ENCODE measurements around the gene DNM3. TPM values are rescaled to one million over a fixed set of nuclear protein-coding genes. Genes with fewer than 3 reads are reported as not detected.

DNM3 gene
- total RNA-seq, 1 donor from 2014 or later = 15.4 TPM

GRCh38 chr1:171961861-171962260, 120.6 kb downstream of the DNM3 start:
- ATAC-seq (no peak), DNase-seq (no peak)
- H3K27me3 ChIP-seq = no peaks in the 10 kb centered on the region
- no peak overlapping the region for H3K4me3 ChIP-seq
- intact Hi-C loops (cut with DNase I) = no loop called here
- TF ChIP-seq CTCF (IDR thresholded peaks at IDR 0.05) = no peak
- no peaks in the 10 kb centered on the region for H3K9me3 ChIP-seq
- H3K4me1 ChIP-seq = no peaks in the 10 kb centered on the region
- no peaks in the 10 kb centered on the region for H3K36me3 ChIP-seq
- no peak overlapping the region for H3K27ac ChIP-seq

DNA sequence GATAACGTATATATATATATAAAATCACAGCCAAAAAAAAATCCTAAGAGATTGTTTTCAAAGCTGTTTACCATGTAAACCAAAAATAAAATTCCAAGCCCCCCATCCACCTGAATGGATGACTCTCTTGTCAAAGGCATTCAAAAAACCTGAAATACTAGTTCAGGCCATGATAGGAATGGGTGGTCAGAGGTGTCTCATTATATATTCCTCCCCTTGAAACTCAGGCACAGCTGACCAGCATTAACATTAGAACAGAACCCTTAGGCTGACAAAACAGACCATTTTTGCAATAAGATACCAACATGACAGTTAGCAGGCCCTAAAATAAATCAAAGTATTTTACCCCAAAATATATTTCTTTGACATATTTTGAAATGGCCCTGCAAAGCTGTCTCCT, 122.5 kb downstream of the DNM3 start:
- Histone ChIP-seq H3K27ac (no peak overlapping the region), H3K27me3 (no peaks in the 10 kb centered on the region), H3K9me3 (no peaks in the 10 kb centered on the region), H3K4me3 (no peak overlapping the region), H3K36me3 (no peaks in the 10 kb centered on the region), H3K4me1 (no peaks in the 10 kb centered on the region)
- intact Hi-C loops (cut with DNase I) = no loop called here
- ATAC-seq (no peak), DNase-seq (no peak)
- TF ChIP-seq CTCF (IDR thresholded peaks at IDR 0.05) = no peak

DNA sequence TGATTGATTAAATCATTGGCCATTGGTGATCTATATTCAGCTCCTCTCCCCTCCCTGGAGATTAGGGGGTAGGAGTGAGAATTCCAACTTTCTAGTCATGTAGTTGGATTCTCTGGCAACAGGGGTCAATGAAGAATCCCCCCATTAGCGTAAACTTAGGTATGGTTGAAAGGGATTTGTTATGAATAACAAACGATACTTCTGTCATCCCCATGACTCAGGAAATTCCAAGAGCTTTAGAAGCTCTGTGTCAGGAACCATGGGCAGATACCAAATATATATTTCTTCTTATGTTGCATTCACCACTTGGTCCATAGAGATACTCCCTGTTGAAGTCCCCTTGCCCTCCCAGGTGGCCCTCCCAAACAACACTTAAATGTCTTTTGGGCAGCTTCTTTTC, 124.5 kb downstream of the DNM3 start:
- DNase-seq = no peak
- Histone ChIP-seq H3K36me3 (no peaks in the 10 kb centered on the region), H3K27me3 (no peaks in the 10 kb centered on the region), H3K9me3 (no peaks in the 10 kb centered on the region), H3K4me1 (no peaks in the 10 kb centered on the region), H3K27ac (no peak overlapping the region), H3K4me3 (no peak overlapping the region)
- intact Hi-C loops (cut with DNase I) = no loop called here
- TF ChIP-seq CTCF (IDR thresholded peaks at IDR 0.05) = no peak
- no peak for ATAC-seq

- intact Hi-C loops (cut with DNase I) = no loop called here
- H3K27me3 ChIP-seq = no peaks in the 10 kb centered on the region
- no peak for DNase-seq
- H3K27ac ChIP-seq = no peak overlapping the region
- ATAC-seq = no peak
- H3K4me3 ChIP-seq = no peak overlapping the region
- H3K9me3 ChIP-seq = no peaks in the 10 kb centered on the region
- TF ChIP-seq CTCF (IDR thresholded peaks at IDR 0.05) = no peak
- no peaks in the 10 kb centered on the region for H3K36me3 ChIP-seq
- H3K4me1 ChIP-seq = no peaks in the 10 kb centered on the region
Observed at GRCh38 chr1:171966426-171967220, 125.3 kb downstream of the DNM3 start.

DNA sequence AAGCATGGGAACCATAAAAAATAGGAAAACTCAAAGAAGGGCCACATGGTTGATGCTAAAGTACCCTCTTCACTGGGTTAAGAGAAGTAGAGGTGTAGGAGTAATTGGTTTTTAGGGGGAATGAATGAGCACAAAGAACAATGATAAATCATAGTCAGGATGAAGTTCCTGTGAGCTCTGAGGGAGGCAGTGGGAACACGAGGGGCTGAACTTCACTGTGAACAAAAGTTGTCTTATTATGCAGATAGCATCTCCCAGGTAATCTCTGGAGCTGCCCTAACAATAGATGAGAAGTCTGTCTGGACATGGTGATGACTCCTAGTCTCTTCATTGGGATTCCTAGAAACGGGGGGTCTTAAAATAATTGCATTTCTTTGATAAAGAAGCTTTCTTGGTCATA, 127.9 kb downstream of the DNM3 start:
- Histone ChIP-seq H3K27me3 (no peaks in the 10 kb centered on the region), H3K27ac (no peak overlapping the region), H3K36me3 (no peaks in the 10 kb centered on the region), H3K4me3 (no peak overlapping the region), H3K4me1 (no peaks in the 10 kb centered on the region), H3K9me3 (no peaks in the 10 kb centered on the region)
- no peak for ATAC-seq
- DNase-seq = no peak
- no peak for TF ChIP-seq CTCF (IDR thresholded peaks at IDR 0.05)
- intact Hi-C loops (cut with DNase I) = no loop called here

DNA sequence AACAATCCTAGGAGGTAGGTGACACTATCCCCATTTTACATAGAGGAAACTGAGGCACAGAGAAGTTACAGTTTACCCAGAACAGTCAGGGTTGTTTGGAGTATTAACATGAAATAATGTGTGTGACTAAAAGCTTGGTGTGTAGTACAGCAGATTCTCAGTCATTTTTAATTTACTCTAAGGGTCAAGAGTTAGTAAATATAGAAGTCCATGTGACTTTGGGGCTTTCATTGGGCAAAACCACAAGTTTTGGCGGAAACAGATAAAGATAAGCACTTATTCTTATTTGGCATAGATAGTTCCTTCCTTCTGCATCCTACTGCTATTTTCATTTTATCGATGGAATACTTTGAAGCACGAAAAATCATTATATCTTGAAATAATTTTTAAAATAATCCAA, 128.5 kb downstream of the DNM3 start:
- no peak for ATAC-seq
- TF ChIP-seq CTCF (IDR thresholded peaks at IDR 0.05) = no peak
- intact Hi-C loops (cut with DNase I) = no loop called here

More for the DNA sequence above, 128.5 kb downstream of the DNM3 start:
- Histone ChIP-seq H3K9me3 (no peaks in the 10 kb centered on the region), H3K4me3 (no peak overlapping the region), H3K4me1 (no peaks in the 10 kb centered on the region), H3K27me3 (no peaks in the 10 kb centered on the region), H3K36me3 (no peaks in the 10 kb centered on the region), H3K27ac (no peak overlapping the region)
- no peak for DNase-seq

Measured in upper lobe of right lung (tissue), 1 donor.